C4-2B (cell line): Measurements from ENCODE around the gene GJA3.

Experiments used
- CTCF ChIP-seq: fragments of 450-650 bp; conservative IDR thresholded peaks from 2 replicates; pipeline ENCODE4 v1.5.1; 2017; ENCODE audit warnings: mild to moderate bottlenecking
- ZFX ChIP-seq: fragments of 450-650 bp; IDR thresholded peaks from 2 replicates; pipeline ENCODE4 v1.6.1; 2017

GRCh38 chr13:20185366-20186056 lies 24.7 kb upstream of the GJA3 start:
- TF ChIP-seq CTCF (no peak), ZFX (no peak)
